H9 (cell line): Measurements from ENCODE around the gene LMTK3. TPM values are rescaled to one million over a fixed set of nuclear protein-coding genes. Genes with fewer than 3 reads are reported as not detected.

Experiments
- DNase-seq: peaks from one replicate; pipeline ENCODE4 v3.0.0-alpha.2; 2017
- H2AFZ ChIP-seq: one replicate; pipeline ENCODE4 v1.6.1; 2013; ENCODE audit warnings: mild to moderate bottlenecking, low read length, control low read depth, moderate library complexity
- H2AK5ac ChIP-seq: 2 replicates; pipeline ENCODE4 v1.6.1; 2013; ENCODE audit warnings: low read length, control low read depth, mixed read lengths; ENCODE audit not compliant: insufficient read length
- H2BK120ac ChIP-seq: one replicate; pipeline ENCODE4 v1.6.1; 2013; ENCODE audit warnings: low read depth, mild to moderate bottlenecking, low read length, control low read depth, inconsistent platforms; ENCODE audit not compliant: poor library complexity, severe bottlenecking
- H2BK12ac ChIP-seq: 2 replicates; pipeline ENCODE4 v1.6.1; 2013; ENCODE audit warnings: low read length, control low read depth, mixed read lengths, low read depth; ENCODE audit not compliant: insufficient read length
- H2BK15ac ChIP-seq: 2 replicates; pipeline ENCODE4 v1.6.1; 2013; ENCODE audit warnings: low read depth, low read length, control low read depth
- H2BK20ac ChIP-seq: one replicate; pipeline ENCODE4 v1.6.1; 2013; ENCODE audit warnings: low read depth, mild to moderate bottlenecking, low read length, control low read depth, inconsistent platforms; ENCODE audit not compliant: poor library complexity, severe bottlenecking
- H2BK5ac ChIP-seq: 2 replicates; pipeline ENCODE4 v1.6.1; 2013; ENCODE audit warnings: low read length, control low read depth, mixed read lengths; ENCODE audit not compliant: insufficient read length
- H3K14ac ChIP-seq: 2 replicates; pipeline ENCODE4 v1.6.1; 2013; ENCODE audit warnings: low read length, control low read depth; ENCODE audit not compliant: insufficient read depth
- H3K18ac ChIP-seq: 2 replicates; pipeline ENCODE4 v1.6.1; 2013; ENCODE audit warnings: low read depth, mild to moderate bottlenecking, mixed read lengths, low read length, control low read depth; ENCODE audit not compliant: insufficient read length
- H3K23ac ChIP-seq: 2 replicates; pipeline ENCODE4 v1.6.1; 2013; ENCODE audit warnings: low read length, control low read depth, mixed read lengths, low read depth; ENCODE audit not compliant: insufficient read length
- H3K23me2 ChIP-seq: 2 replicates; pipeline ENCODE4 v1.6.1; 2013; ENCODE audit warnings: low read depth, mild to moderate bottlenecking, mixed read lengths, low read length, control low read depth; ENCODE audit not compliant: insufficient read length, poor library complexity, severe bottlenecking
- H3K27ac ChIP-seq: 2 replicates; pipeline ENCODE4 v1.5.1; 2013; ENCODE audit warnings: low read length, control low read depth, mixed read lengths, low read depth; ENCODE audit not compliant: insufficient read length
- H3K27me3 ChIP-seq: 2 replicates; pipeline ENCODE4 v1.6.1; 2013; ENCODE audit warnings: low read length, control low read depth, inconsistent platforms; ENCODE audit not compliant: insufficient read depth
- H3K4ac ChIP-seq: 2 replicates; pipeline ENCODE4 v1.6.1; 2013; ENCODE audit warnings: low read depth, mild to moderate bottlenecking, control low read depth, inconsistent platforms, low read length, moderate library complexity
- H3K4me1 ChIP-seq: 2 replicates; pipeline ENCODE4 v1.6.1; 2013; ENCODE audit warnings: low read length, control low read depth, inconsistent platforms; ENCODE audit not compliant: insufficient read depth
- H3K4me2 ChIP-seq: 2 replicates; pipeline ENCODE4 v1.6.1; 2013; ENCODE audit warnings: low read length, control low read depth, mixed read lengths; ENCODE audit not compliant: insufficient read length, insufficient read depth
- H3K56ac ChIP-seq: 2 replicates; pipeline ENCODE4 v1.6.1; 2013; ENCODE audit warnings: low read depth, mild to moderate bottlenecking, mixed read lengths, low read length, control low read depth; ENCODE audit not compliant: insufficient read length
- H3K79me1 ChIP-seq: 2 replicates; pipeline ENCODE4 v1.6.1; 2013; ENCODE audit warnings: low read depth, mild to moderate bottlenecking, moderate library complexity, low read length, control low read depth, inconsistent platforms; ENCODE audit not compliant: insufficient read depth, poor library complexity, severe bottlenecking
- H3K79me2 ChIP-seq: 2 replicates; pipeline ENCODE4 v1.6.1; 2013; ENCODE audit warnings: low read length, control low read depth, inconsistent platforms; ENCODE audit not compliant: insufficient read depth
- H3K9ac ChIP-seq: 2 replicates; pipeline ENCODE4 v1.6.1; 2013; ENCODE audit warnings: low read length, control low read depth, mixed read lengths; ENCODE audit not compliant: insufficient read length; ENCODE audit errors: extremely low read depth
- H3K9me3 ChIP-seq: one replicate; pipeline ENCODE4 v1.6.1; 2013; ENCODE audit warnings: low read depth, low read length, inconsistent platforms; ENCODE audit not compliant: control insufficient read depth
- H3T11ph ChIP-seq: one replicate; pipeline ENCODE4 v1.6.1; 2013; ENCODE audit warnings: mild to moderate bottlenecking, low read length, control low read depth, inconsistent platforms
- H4K20me1 ChIP-seq: one replicate; pipeline ENCODE4 v1.6.1; 2013; ENCODE audit not compliant: control insufficient read depth, insufficient read length, insufficient read depth
- H4K5ac ChIP-seq: 2 replicates; pipeline ENCODE4 v1.6.1; 2013; ENCODE audit warnings: low read depth, mild to moderate bottlenecking, mixed read lengths, low read length, control low read depth; ENCODE audit not compliant: insufficient read length
- H4K8ac ChIP-seq: replicated peaks from 2 replicates; pipeline ENCODE4 v1.6.1; 2013; ENCODE audit warnings: low read length, control low read depth, mixed read lengths, low read depth; ENCODE audit not compliant: insufficient read length
- H4K91ac ChIP-seq: 2 replicates; pipeline ENCODE4 v1.6.1; 2013; ENCODE audit warnings: low read depth, mild to moderate bottlenecking, moderate library complexity, mixed read lengths, low read length, control low read depth; ENCODE audit not compliant: insufficient read length
- H3K27ac Mint-ChIP-seq, 3 experiments: 2 replicates in 2 of 3; 3 replicates in 1 of 3; pipeline ENCODE4 v1.8.0; 2020 to 2021; ENCODE audit warnings: mixed read lengths in 3 of 3, mild to moderate bottlenecking in 1 of 3, moderate library complexity in 1 of 3
- H3K27me3 Mint-ChIP-seq: 2 replicates; pipeline ENCODE4 v1.8.0; 2021; ENCODE audit warnings: low read depth, mild to moderate bottlenecking, moderate library complexity, mixed read lengths
- H3K36me3 Mint-ChIP-seq, 3 experiments: 2 replicates in 2 of 3; 3 replicates in 1 of 3; pipeline ENCODE4 v1.8.0; 2020 to 2021; ENCODE audit warnings: low read depth in 3 of 3, mixed read lengths in 3 of 3; ENCODE audit not compliant: insufficient read depth in 1 of 3
- H3K4me1 Mint-ChIP-seq, 2 experiments: 2 replicates each; pipeline ENCODE4 v1.8.0; 2020; ENCODE audit warnings: mixed read lengths in 2 of 2
- H3K4me3 Mint-ChIP-seq, 2 experiments: 2 replicates in 1 of 2; 3 replicates in 1 of 2; pipeline ENCODE4 v1.8.0; 2020 to 2021; ENCODE audit warnings: mild to moderate bottlenecking in 2 of 2, mixed read lengths in 2 of 2, moderate library complexity in 1 of 2
- H3K9me3 Mint-ChIP-seq, 2 experiments: 2 replicates in 1 of 2; 3 replicates in 1 of 2; pipeline ENCODE4 v1.8.0; 2020; ENCODE audit warnings: mild to moderate bottlenecking in 2 of 2, mixed read lengths in 2 of 2, moderate library complexity in 1 of 2
- WGBS: extraction: QIAGEN DNeasy Blood & Tissue Kit; methylation state at CpG from one replicate; pipeline ENCODE4 v1.1.7; 2013; ENCODE audit warnings: missing lambda C conversion rate, low lambda C conversion rate, mixed read lengths; ENCODE audit not compliant: insufficient read length; ENCODE audit errors: extremely low coverage; 5-methylcytosine and 5-hydroxymethylcytosine counted together
- total RNA-seq: library from RNA; stranded (reverse); gene quantifications from 2 replicates; pipeline ENCODE4 v1.2.1, GENCODE V29; 2021
- TF ChIP-seq, protein P1 (sequence below): fragments of 200-600 bp; sonication (generic); conservative IDR thresholded peaks from 3 replicates; pipeline ENCODE4 v1.8.0; 2021; ENCODE audit warnings: antibody characterized with exemption, mild to moderate bottlenecking

Gene LMTK3
- total RNA-seq, 1 experiment from 2014 or later, result 14.4 TPM

DNA sequence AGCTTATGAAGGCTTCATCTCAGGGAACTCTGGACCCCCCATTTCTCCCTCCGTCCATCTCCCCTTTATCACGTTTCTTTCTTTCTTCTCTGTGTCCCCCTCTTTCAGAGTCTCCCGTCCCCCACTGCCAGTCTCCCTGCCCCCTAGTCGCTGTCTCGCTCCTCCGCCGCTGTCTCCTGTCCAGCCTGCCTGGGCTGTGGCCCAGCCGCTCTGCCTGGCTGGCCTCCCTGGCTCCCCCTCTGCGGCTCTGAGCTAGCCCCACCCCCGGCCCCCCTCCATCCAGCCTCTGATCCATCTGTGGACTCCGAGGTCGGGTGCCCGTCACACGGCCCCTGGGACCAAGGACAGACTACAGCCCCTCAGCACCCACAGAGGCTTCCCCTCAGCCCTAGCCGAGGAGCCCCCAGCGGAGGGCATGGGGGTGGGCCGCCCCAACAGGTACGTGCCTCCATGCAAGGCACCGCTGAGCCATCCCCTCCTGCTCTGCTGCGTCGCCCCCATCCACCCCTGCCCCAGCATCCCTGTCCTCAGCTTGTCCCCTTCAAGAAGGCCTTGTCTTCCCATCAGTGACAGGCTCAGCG lies 57.4 kb downstream of the LMTK3 start:
- Histone ChIP-seq H3K23me2 (no peaks in the 10 kb centered on the region), H3T11ph (no peak overlapping the region), H3K4me1 (no peaks in the 10 kb centered on the region), H4K20me1 (no peaks in the 10 kb centered on the region), H3K79me2 (no peaks in the 10 kb centered on the region), H2BK20ac (no peak overlapping the region), H3K27ac (no peak overlapping the region), H2BK15ac (no peak overlapping the region), H4K5ac (no peak overlapping the region), H4K91ac (no peak overlapping the region), H3K56ac (no peak overlapping the region), H2BK5ac (no peak overlapping the region), H3K23ac (no peak overlapping the region), H4K8ac (no peak overlapping the region), H3K9ac (no peak overlapping the region), H3K14ac (no peak overlapping the region), H2AFZ (no peak overlapping the region), H3K4ac (no peak overlapping the region), H2AK5ac (no peak overlapping the region), H2BK12ac (no peak overlapping the region), H3K9me3 (no peaks in the 10 kb centered on the region), H3K4me2 (no peak overlapping the region), H3K27me3 (no peaks in the 10 kb centered on the region), H3K79me1 (no peaks in the 10 kb centered on the region), H3K18ac (no peak overlapping the region), H2BK120ac (no peak overlapping the region)
- TF ChIP-seq, protein P1, sequence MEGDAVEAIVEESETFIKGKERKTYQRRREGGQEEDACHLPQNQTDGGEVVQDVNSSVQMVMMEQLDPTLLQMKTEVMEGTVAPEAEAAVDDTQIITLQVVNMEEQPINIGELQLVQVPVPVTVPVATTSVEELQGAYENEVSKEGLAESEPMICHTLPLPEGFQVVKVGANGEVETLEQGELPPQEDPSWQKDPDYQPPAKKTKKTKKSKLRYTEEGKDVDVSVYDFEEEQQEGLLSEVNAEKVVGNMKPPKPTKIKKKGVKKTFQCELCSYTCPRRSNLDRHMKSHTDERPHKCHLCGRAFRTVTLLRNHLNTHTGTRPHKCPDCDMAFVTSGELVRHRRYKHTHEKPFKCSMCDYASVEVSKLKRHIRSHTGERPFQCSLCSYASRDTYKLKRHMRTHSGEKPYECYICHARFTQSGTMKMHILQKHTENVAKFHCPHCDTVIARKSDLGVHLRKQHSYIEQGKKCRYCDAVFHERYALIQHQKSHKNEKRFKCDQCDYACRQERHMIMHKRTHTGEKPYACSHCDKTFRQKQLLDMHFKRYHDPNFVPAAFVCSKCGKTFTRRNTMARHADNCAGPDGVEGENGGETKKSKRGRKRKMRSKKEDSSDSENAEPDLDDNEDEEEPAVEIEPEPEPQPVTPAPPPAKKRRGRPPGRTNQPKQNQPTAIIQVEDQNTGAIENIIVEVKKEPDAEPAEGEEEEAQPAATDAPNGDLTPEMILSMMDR, result no peak
- peaks cover 6 to 7% of the 10 kb centered on the region in 2 experiments; a peak in 3 of 4 replicates for H3K4me1 Mint-ChIP-seq
- H3K9me3 Mint-ChIP-seq, result no peaks in the 10 kb centered on the region
- WGBS, result no CpG with 5 or more reads among the region's 22 CpGs
- no peak overlapping the region for H3K4me3 Mint-ChIP-seq
- DNase-seq, result no peak
- no peak overlapping the region for H3K27ac Mint-ChIP-seq
- H3K27me3 Mint-ChIP-seq, result no peaks in the 10 kb centered on the region
- H3K36me3 Mint-ChIP-seq, result peaks cover 27 to 82% (median 58%) of the 10 kb centered on the region in 3 experiments
